Activated naive CD8-positive, alpha-beta T cell treated with anti-CD3 and anti-CD28 coated beads, Interleukin-2, amount 50 U/mL, for 24 hours (primary cell): ENCODE measurements around the gene PRRC1.
A peak's percentile ranks its signal among the peaks of the same experiment; 100 is the strongest.
"Not testable (repeated sequence)": the region's sequence is repeated elsewhere in the genome, so short reads cannot be mapped to it uniquely, and the experiment has no call there.

ENCODE experiments used
- ATAC-seq: fragments of 150-1000 bp; cut with Tn5 transposase; one replicate; pipeline ENCODE4 v1.10.0; 2021
- DNase-seq: peaks from one replicate; pipeline ENCODE4 v3.0.0; 2021
- H3K27ac Mint-ChIP-seq: one replicate; pipeline ENCODE4 v1.8.0; 2021; ENCODE audit warnings: mild to moderate bottlenecking, mixed read lengths
- H3K27me3 Mint-ChIP-seq: one replicate; pipeline ENCODE4 v1.8.0; 2021; ENCODE audit warnings: mixed read lengths
- H3K36me3 Mint-ChIP-seq: one replicate; pipeline ENCODE4 v1.8.0; 2021; ENCODE audit warnings: low read depth, mixed read lengths
- H3K4me1 Mint-ChIP-seq: one replicate; pipeline ENCODE4 v1.8.0; 2021; ENCODE audit warnings: mixed read lengths
- H3K4me3 Mint-ChIP-seq: one replicate; pipeline ENCODE4 v1.8.0; 2021; ENCODE audit warnings: mild to moderate bottlenecking, moderate library complexity, mixed read lengths
- H3K9me3 Mint-ChIP-seq: one replicate; pipeline ENCODE4 v1.8.0; 2021; ENCODE audit warnings: mixed read lengths

Gene PRRC1

GRCh38 chr5:127519527-127519926 is 2.1 kb downstream of the PRRC1 start:
- Mint-ChIP-seq H3K27me3 (no peaks in the 10 kb centered on the region), H3K9me3 (peaks cover 17% of the 10 kb centered on the region), H3K4me1 (peaks cover 24% of the 10 kb centered on the region), H3K4me3 (peak overlapping the region; percentile 48), H3K36me3 (peaks cover 48% of the 10 kb centered on the region), H3K27ac (no peak overlapping the region)
- DNase-seq (no peak), ATAC-seq (no peak)

- DNase-seq, result no peak
- no peak for ATAC-seq
- Mint-ChIP-seq H3K4me1 (peaks cover 24% of the 10 kb centered on the region), H3K27ac (no peak overlapping the region), H3K9me3 (peaks cover 17% of the 10 kb centered on the region), H3K27me3 (no peaks in the 10 kb centered on the region), H3K36me3 (peaks cover 59% of the 10 kb centered on the region), H3K4me3 (no peak overlapping the region)
These were observed 3.8 kb downstream of the PRRC1 start for GRCh38 chr5:127521138-127521770.

- ATAC-seq, result no peak
These were observed 7.7 kb downstream of the PRRC1 start for GRCh38 chr5:127525181-127525580.

GRCh38 chr5:127529904-127530682 is 12.7 kb downstream of the PRRC1 start:
- no peaks in the 10 kb centered on the region for H3K4me1 Mint-ChIP-seq
- H3K36me3 Mint-ChIP-seq, result peaks cover 55% of the 10 kb centered on the region
- H3K4me3 Mint-ChIP-seq, result no peak overlapping the region
- H3K9me3 Mint-ChIP-seq, result no peaks in the 10 kb centered on the region
- no peak for DNase-seq
- no peak for ATAC-seq
- H3K27ac Mint-ChIP-seq, result no peak overlapping the region
- no peaks in the 10 kb centered on the region for H3K27me3 Mint-ChIP-seq

More at GRCh38 chr5:127525181-127525580, 7.7 kb downstream of the PRRC1 start:
- Mint-ChIP-seq H3K27me3 (no peaks in the 10 kb centered on the region), H3K9me3 (peaks cover 16% of the 10 kb centered on the region), H3K36me3 (peaks cover 67% of the 10 kb centered on the region), H3K4me3 (no peak overlapping the region), H3K4me1 (peaks cover 2% of the 10 kb centered on the region), H3K27ac (no peak overlapping the region)
- DNase-seq, result no peak

GRCh38 chr5:127536687-127537086 is 19.2 kb downstream of the PRRC1 start:
- H3K9me3 Mint-ChIP-seq, result peaks cover 12% of the 10 kb centered on the region
- H3K27ac Mint-ChIP-seq, result no peak overlapping the region
- no peaks in the 10 kb centered on the region for H3K4me1 Mint-ChIP-seq
- DNase-seq (no peak), ATAC-seq (no peak)
- peaks cover 65% of the 10 kb centered on the region for H3K36me3 Mint-ChIP-seq
- H3K27me3 Mint-ChIP-seq, result no peaks in the 10 kb centered on the region
- H3K4me3 Mint-ChIP-seq, result no peak overlapping the region

GRCh38 chr5:127540553-127540952 is 23.1 kb downstream of the PRRC1 start:
- not testable (repeated sequence) for ATAC-seq

GRCh38 chr5:127545249-127545648 is 27.8 kb downstream of the PRRC1 start:
- H3K4me3 Mint-ChIP-seq, H3K27me3 Mint-ChIP-seq, H3K27ac Mint-ChIP-seq, DNase-seq, H3K4me1 Mint-ChIP-seq, H3K9me3 Mint-ChIP-seq, ATAC-seq: not testable (repeated sequence)
- H3K36me3 Mint-ChIP-seq, result peaks cover 46% of the 10 kb centered on the region

More at GRCh38 chr5:127540553-127540952, 23.1 kb downstream of the PRRC1 start:
- H3K4me1 Mint-ChIP-seq, H3K4me3 Mint-ChIP-seq, H3K27me3 Mint-ChIP-seq, DNase-seq, H3K27ac Mint-ChIP-seq: not testable (repeated sequence)
- peaks cover 12% of the 10 kb centered on the region for H3K9me3 Mint-ChIP-seq
- peaks cover 53% of the 10 kb centered on the region for H3K36me3 Mint-ChIP-seq

- Mint-ChIP-seq H3K27ac (no peak overlapping the region), H3K36me3 (peaks cover 42% of the 10 kb centered on the region), H3K9me3 (no peaks in the 10 kb centered on the region), H3K4me3 (no peak overlapping the region), H3K27me3 (no peaks in the 10 kb centered on the region), H3K4me1 (peaks cover 8% of the 10 kb centered on the region)
- DNase-seq, result no peak
- no peak for ATAC-seq
These were observed 32.1 kb downstream of the PRRC1 start for GRCh38 chr5:127549551-127549950.

- ATAC-seq, result no peak
- no peak for DNase-seq
- Mint-ChIP-seq H3K4me3 (no peak overlapping the region), H3K4me1 (peaks cover 5% of the 10 kb centered on the region), H3K27me3 (no peaks in the 10 kb centered on the region), H3K9me3 (no peaks in the 10 kb centered on the region), H3K36me3 (peaks cover 39% of the 10 kb centered on the region), H3K27ac (no peak overlapping the region)
These were observed 33.4 kb downstream of the PRRC1 start for GRCh38 chr5:127550652-127551409.

GRCh38 chr5:127551410-127552041 is 34.1 kb downstream of the PRRC1 start:
- Mint-ChIP-seq H3K9me3 (no peaks in the 10 kb centered on the region), H3K4me1 (no peaks in the 10 kb centered on the region), H3K36me3 (peaks cover 32% of the 10 kb centered on the region), H3K27ac (no peak overlapping the region), H3K27me3 (no peaks in the 10 kb centered on the region), H3K4me3 (no peak overlapping the region)
- DNase-seq, result no peak
- ATAC-seq, result no peak

GRCh38 chr5:127555826-127556225 is 38.4 kb downstream of the PRRC1 start:
- H3K36me3 Mint-ChIP-seq, result peaks cover 21% of the 10 kb centered on the region
- no peaks in the 10 kb centered on the region for H3K4me1 Mint-ChIP-seq
- DNase-seq (no peak), ATAC-seq (no peak)
- no peaks in the 10 kb centered on the region for H3K27me3 Mint-ChIP-seq
- no peaks in the 10 kb centered on the region for H3K9me3 Mint-ChIP-seq
- H3K4me3 Mint-ChIP-seq, result no peak overlapping the region
- no peak overlapping the region for H3K27ac Mint-ChIP-seq

- DNase-seq (no peak), ATAC-seq (no peak)
- Mint-ChIP-seq H3K4me3 (no peak overlapping the region), H3K27ac (no peak overlapping the region), H3K27me3 (no peaks in the 10 kb centered on the region), H3K9me3 (no peaks in the 10 kb centered on the region), H3K4me1 (no peaks in the 10 kb centered on the region), H3K36me3 (peaks cover 17% of the 10 kb centered on the region)
These were observed 39.3 kb downstream of the PRRC1 start for GRCh38 chr5:127556609-127557334.

GRCh38 chr5:127558273-127558672 is 40.8 kb downstream of the PRRC1 start:
- ATAC-seq (no peak), DNase-seq (no peak)
- Mint-ChIP-seq H3K27ac (no peak overlapping the region), H3K9me3 (no peaks in the 10 kb centered on the region), H3K4me3 (no peak overlapping the region), H3K4me1 (no peaks in the 10 kb centered on the region), H3K36me3 (peaks cover 13% of the 10 kb centered on the region), H3K27me3 (no peaks in the 10 kb centered on the region)

GRCh38 chr5:127561254-127561653 is 43.8 kb downstream of the PRRC1 start:
- DNase-seq, result no peak
- ATAC-seq, result no peak
- H3K9me3 Mint-ChIP-seq, result no peaks in the 10 kb centered on the region
- peaks cover 3% of the 10 kb centered on the region for H3K27me3 Mint-ChIP-seq
- no peaks in the 10 kb centered on the region for H3K4me1 Mint-ChIP-seq
- peaks cover 4% of the 10 kb centered on the region for H3K36me3 Mint-ChIP-seq
- no peak overlapping the region for H3K27ac Mint-ChIP-seq
- no peak overlapping the region for H3K4me3 Mint-ChIP-seq
